NOMO-1 treated with dmso at 0.1 percent for 144 hours (cell line): ENCODE results near the gene OGFOD1.

Source experiments
- DNase-seq: peaks from one replicate; lab custom pipeline; 2025; ENCODE audit not compliant: unreplicated experiment; lab: John Stamatoyannopoulos, UW

OGFOD1 gene

DNA sequence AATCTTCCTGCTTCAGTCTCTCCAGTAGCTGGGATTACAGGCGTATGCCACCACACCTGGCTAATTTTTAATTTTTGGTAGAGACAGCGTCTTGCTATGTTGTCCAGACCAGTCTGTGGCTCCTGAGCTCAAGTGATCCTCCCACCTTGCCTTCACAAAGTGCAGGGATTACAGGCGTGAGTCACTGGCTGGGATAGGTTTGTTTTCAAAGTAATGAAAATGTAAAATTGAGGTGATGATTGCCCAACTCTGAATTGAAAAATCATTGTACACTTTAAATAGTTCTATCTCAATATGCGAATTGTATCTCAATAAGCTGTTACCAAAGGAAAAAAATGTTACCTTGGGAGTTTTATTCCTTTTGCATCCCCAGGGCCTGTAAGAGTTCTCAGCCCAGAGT, 24.8 kb upstream of the OGFOD1 start:
- no peak for DNase-seq

GRCh38 chr16:56428091-56428490, 23.3 kb upstream of the OGFOD1 start:
- no peak for DNase-seq

DNA sequence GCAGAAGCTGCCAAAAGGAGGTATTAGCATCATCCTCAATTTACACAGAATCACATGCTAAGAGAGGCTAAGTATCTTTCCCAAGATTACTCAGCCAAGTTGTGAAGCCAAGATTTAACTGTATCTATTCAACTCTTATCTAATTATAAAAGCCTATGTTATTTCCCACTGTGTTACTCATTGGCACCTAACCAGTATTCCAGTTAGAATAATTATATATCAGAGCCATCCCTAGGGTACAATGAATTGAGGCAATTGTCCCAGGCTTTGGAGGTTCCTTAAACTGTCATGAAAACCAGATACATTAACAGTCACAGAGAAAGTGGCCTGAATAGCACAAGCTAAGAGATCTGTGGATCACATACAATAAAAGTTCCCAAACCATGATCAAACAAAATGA, 15.1 kb upstream of the OGFOD1 start:
- no peak for DNase-seq

- no peak for DNase-seq
Measured at GRCh38 chr16:56438038-56438437, 13.3 kb upstream of the OGFOD1 start.

DNA sequence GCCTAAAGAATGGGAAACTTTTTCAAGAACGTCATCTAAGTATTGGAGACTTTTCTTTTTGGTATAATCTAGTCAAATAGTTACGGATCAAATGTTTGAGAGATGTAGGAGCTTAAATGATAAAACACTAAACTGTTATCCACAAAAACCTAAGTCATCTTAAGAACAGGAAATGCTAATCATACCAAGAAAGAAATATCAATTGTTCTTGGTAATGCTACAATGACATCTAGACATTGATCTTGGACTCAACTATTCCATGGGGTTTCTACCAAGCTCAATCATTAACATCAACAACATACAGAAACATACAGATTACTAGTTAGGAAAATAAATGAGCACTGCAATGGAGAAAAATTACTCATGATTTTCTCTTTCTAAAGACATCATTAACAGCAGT, 4.1 kb upstream of the OGFOD1 start:
- no peak for DNase-seq

GRCh38 chr16:56448005-56448404, 3.3 kb upstream of the OGFOD1 start:
- no peak for DNase-seq

- DNase-seq = no peak
Measured at GRCh38 chr16:56450275-56450985, 924 bp upstream of the OGFOD1 start.

GRCh38 chr16:56451753-56452689, 667 bp downstream of the OGFOD1 start:
- no peak for DNase-seq

DNA sequence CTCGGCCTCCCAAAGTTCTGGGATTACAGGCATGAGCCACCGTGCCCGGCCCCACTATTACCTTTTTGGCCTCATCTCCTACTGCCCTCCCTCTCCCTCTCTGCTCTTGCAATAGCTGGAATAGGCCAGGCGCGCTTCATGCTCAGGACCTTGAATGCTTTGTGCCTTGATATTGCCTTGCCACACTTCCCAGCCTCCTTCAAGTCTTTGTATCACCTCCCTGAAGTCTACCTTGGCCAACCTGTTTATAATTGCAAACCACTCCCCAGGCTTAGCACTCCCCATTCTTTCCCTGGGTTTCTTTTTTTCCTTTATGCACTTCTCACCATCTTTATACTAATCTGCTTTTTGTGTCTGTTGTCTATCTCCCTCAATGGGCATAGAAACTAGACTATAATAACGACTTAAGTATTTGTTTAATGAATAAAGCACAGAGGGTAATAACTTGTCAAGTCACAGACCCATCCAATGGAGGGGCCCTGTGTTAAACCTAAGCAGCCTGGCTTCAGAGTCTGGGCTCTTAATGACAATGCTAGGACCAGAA, 6.6 kb downstream of the OGFOD1 start:
- no peak for DNase-seq

GRCh38 chr16:56460101-56460500, 8.7 kb downstream of the OGFOD1 start:
- no peak for DNase-seq

DNA sequence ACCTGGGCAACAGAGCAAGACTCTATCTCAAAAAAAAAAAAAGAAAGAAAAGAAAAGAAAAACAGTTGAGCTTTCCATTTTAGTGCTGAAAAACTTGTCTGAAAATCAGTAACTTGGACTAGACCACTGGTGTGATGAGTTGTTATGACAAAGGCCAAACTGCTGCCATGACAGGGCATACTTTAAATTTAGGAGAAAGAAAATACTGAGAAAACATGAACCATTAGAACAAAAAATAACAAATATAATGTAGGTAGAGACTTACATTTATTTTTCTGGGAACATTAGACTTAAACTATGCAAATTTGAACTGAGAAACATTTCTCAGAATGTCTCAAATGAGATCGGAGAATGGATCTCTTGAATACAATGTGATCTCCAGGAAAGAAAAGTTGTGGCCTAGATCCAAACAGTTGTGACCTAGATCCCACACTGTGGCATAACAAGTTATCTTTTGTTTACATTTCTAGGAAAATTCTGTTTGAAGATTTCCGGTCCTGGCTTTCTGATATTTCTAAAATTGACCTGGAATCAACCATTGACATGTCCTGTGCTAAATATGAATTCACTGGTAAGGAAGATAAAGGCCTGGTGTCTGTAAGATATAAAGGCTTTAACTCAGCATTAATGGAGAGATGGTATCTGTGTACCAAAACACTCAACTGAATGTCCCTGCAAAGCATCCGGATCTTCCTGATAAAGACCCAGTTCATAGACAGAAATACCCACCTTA, 10.9 kb downstream of the OGFOD1 start:
- DNase-seq = no peak

DNA sequence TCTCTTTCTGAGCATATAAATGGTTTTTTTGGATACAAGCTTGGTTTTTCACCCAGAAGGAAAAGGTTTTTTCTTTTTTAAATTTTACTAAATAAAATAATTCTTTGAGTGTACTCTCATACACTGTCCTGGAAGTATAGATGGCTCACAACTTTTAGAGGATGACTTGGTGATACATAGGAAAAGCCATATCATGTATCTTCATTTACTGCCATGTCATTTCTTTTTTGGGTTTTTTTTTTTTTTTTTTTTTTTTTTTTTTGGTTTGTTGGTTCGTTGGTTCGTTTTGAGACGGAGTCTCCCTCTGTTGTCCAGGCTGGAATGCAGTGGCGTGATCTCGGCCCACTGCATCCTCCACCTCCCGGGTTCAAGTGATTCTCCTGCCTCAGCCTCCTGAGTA, 11.8 kb downstream of the OGFOD1 start:
- no peak for DNase-seq

GRCh38 chr16:56466344-56466743, 15.0 kb downstream of the OGFOD1 start:
- DNase-seq = no peak

DNA sequence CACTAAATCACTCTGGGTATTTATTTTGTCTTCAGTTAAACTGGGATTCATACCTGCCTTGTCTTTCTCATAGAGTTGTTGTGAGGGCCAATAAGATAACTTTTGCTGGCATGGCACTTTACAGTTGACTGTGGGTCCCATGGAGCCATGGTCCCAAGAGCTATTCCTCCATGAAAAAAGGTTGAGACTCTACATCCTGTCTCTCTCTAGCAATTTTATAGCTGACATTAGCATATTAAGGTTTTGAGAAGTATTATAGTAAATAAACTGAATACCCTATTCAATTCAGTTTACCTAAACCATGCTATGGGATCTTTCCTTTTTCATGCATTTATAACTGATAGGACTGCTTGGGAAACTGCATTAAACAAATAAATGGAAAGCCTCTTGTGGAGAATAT, 17.4 kb downstream of the OGFOD1 start:
- DNase-seq = no peak

DNA sequence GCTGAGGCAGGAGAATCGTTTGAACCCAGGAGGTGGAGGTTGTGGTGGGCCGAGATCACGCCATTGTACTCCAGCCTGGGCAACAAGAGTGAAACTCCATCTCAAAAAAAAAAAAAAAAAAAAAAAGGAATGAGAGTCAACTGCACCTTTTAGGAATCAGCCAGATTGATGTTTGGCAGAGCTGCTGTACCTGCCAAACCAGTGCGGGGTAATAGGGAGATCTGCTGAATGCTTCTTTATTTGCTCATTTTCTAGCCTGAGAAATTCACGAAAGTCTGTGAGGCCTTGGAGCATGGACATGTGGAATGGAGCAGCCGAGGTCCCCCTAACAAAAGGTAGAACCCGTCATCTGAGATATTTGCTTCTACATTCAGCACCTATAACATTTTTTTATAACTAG, 18.4 kb downstream of the OGFOD1 start:
- DNase-seq = no peak

GRCh38 chr16:56470232-56470631, 18.9 kb downstream of the OGFOD1 start:
- DNase-seq = no peak

- DNase-seq = no peak
Measured at GRCh38 chr16:56470666-56471065, 19.3 kb downstream of the OGFOD1 start.

DNA sequence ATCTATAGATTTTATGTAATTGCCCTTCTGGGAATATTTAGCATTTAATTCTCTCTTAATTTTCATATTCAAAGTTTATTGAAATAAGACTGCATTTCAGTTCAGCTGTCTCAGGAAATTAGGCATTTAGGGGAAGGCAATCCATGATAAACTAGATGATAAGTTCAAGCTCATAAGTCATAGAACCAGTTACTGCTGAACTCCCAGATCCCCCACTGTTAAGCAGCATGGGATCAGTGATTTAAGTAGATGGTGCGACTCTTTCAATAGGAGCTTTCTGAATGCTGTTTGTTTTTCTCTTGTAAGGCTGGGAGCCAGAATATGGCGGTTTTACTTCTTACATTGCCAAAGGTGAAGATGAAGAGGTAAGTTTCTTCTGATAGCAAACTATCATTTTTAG, 23.8 kb downstream of the OGFOD1 start:
- DNase-seq = no peak

- DNase-seq = no peak
Measured at GRCh38 chr16:56477096-56477878, 25.9 kb downstream of the OGFOD1 start.

- DNase-seq = no peak
Measured at GRCh38 chr16:56478281-56479049, 27.1 kb downstream of the OGFOD1 start.
